ENCODE data around the gene EML2.
A peak's percentile ranks its signal among the peaks of the same experiment; 100 is the strongest.
"Not testable (repeated sequence)": the region's sequence is repeated elsewhere in the genome, so short reads cannot be mapped to it uniquely, and the experiment has no call there.

EML2 gene

DNA sequence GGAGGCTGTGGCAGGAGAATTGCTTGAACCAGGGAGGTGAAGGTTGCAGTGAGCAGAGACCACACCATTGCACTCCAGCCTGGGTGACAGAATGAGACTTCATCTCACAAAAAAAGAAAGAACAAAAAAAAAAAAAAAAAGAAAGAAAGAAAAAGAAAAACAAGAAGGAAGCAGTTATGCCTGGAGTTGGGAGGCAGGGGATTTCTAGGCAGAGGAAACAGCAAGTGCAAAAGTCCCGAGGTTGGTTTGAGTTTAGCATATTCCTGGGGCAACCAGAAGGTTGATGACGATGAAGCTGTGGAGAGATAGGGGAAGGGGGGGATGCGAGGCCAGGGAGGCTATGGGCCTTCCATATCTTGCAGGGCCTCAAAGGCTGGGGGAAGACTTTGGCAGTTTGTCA lies 11.5 kb upstream of the EML2 start:
- no peak for DNase-seq

- no peak for DNase-seq
Observed at GRCh38 chr19:45646345-45646698, 7.1 kb upstream of the EML2 start.

DNA sequence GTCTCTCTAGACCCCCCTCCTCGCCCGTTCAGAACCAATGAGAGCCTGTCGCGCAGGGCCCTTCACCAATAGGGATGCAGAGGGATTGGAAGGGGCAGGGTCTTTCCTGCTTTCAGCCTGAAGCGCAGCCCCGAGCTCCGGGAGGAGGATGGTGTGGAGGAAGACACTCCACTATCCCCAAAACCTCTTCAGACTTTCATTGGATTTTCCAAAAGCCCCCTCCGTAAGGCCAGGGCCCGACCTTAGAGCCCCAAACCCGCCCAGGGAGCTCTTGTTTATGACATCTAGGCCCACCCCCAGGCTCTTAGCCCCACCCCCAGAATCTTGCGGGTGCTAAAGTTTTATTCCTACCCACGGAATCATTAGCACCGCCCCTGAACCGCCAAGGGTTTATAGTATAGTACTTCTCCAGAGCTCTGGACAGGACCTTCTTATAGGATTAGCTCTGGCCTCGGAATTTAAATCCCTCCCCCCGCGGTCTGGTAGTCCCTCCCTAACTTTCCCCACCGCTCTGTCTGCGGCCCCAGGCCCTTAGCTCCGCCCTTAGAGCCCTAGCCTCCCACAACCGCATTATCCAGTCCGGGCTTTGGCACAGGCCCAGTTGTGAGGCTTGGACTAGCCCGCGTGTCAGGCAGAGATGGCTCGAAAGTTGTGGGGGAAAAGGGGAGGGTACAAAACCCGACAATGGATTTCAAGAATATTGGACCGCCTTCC lies 6.6 kb upstream of the EML2 start:
- DNase-seq: peak; percentile 91 to 95

DNA sequence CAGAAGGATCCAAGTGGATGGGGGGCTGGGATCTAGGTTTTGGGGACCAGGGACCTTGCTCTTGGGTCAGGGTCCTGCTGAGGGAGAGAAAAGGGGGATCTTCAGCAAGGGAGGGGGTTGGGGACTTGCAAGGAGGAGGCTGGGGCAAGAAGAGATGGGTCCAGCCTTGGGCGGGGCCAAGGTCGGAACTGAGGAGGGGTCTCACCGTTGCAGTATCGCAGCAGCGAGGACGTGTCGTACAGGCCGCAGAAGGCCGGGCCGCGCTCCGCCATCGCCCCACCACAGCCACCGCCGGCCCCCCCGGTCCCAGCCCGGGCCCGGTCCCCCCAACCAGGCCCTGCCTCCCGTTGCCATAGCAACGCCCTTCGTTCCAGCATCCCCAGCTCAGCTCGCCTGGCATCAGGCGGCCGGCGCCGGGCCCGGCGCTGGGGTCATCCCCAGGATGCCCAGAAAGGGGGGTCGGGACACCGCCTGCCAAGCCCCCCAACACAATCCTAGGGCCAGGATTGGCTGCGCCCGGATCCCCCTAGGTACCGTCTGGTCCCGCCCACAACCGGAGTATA lies 6.0 kb upstream of the EML2 start:
- DNase-seq: peak; percentile 97 to 98

DNA sequence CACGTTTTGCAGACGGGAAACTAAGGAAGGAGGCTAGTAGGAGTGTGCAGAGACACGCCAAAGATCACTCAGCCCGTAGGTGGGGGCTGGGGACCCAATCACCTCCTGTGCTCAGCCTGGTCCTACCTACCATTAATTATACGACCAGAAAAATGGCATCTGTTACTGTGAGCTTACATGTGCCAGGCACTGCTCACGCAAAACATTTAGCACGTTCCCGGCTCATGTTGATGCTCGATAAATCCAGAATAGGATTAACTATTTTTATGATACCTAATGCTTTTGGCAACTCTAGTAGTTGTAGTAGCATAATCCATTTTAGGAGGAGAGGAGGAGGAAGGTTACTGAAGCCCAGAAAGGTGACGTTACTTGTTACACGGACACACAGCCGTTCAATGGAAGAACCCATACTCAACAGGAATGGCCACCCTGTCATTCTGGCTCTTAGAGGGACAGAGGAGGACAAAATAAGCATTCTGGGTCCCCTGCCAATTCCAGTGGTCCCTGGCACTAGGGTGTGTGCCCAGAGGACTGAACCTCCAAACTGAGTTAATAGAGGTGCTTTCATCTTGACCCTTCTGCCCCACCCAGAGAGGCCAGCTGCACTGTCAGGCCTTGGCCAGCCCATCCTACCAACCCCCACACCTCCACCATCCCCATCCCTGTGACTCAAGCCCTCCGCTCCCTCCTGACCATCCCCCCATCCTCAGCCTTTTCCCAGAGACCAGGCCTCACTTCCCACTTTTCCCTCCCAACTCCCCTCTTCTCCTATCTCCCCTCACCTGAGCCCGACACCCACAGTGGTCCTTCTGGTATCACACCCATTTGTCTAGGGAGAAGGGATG lies 5.0 kb upstream of the EML2 start:
- DNase-seq: peak in 1 of 2 donors; percentile 28

GRCh38 chr19:45643024-45643926 lies 4.1 kb upstream of the EML2 start:
- peak; percentile 63 to 82 for DNase-seq

DNA sequence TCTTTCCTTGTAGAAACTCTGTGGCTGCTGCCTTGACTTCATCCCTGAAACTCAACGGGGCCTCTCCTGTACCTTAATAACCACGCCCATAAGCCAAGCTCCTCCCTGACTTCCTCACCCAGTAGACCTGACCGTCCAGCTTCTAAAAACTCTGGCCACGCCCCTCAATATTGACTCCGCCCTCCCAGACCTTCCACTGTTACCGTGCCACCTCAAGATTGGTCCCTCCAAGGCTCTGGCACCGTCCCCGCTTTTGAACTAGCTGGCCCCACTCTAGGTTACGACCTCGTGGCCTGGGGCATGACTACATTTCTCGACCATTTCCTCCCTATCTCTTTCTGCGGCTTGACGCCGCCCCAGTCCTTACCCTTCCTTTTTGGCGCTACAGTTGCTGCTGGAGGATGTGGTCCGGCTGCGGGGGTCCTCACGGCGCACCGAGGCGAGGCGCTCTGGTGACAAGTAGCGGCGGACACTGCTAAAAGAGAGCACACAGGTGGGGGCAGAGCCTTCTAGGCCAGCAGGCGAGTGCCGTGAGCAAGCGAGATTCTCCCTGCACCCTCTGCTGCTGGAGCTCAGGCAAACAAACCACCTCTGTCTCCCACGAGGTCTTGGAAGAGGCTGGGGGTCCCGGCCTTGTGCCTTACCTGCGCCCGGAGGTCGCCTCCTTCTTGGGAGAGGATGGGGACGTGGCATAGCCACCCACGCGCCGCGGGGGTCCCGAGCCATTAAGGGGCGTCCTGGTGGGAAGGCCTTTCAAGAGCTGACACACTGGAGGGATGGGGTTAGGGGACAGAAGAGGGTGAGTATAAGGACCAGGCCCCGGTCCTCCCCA lies 2.3 kb upstream of the EML2 start:
- peak in 1 of 2 donors; percentile 11 for DNase-seq

GRCh38 chr19:45640849-45641273 lies 1.7 kb upstream of the EML2 start:
- DNase-seq: no peak

GRCh38 chr19:45637890-45638667 lies 1.1 kb downstream of the EML2 start:
- DNase-seq: no peak

DNA sequence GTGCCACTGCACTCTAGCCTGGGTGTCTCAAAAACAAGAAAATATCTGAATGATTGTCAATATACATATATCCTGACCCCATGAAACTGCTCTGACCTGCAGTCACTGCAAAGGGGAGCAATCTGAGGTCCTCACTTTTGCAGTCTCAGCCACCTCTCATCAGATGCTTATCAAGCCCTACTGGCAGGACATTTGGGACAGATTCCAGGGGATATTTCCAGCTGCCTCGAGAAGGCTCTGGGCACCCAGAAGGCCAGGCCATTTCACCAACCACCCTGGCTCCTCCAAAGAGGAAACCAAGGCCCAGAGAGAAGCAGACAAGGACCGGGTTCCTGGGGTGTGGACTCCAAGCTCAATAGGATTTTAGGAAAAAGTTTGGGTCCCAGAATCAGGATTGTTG lies 2.3 kb downstream of the EML2 start:
- DNase-seq: no peak

- no peak for DNase-seq
Observed at GRCh38 chr19:45636275-45636674, 2.9 kb downstream of the EML2 start.

DNA sequence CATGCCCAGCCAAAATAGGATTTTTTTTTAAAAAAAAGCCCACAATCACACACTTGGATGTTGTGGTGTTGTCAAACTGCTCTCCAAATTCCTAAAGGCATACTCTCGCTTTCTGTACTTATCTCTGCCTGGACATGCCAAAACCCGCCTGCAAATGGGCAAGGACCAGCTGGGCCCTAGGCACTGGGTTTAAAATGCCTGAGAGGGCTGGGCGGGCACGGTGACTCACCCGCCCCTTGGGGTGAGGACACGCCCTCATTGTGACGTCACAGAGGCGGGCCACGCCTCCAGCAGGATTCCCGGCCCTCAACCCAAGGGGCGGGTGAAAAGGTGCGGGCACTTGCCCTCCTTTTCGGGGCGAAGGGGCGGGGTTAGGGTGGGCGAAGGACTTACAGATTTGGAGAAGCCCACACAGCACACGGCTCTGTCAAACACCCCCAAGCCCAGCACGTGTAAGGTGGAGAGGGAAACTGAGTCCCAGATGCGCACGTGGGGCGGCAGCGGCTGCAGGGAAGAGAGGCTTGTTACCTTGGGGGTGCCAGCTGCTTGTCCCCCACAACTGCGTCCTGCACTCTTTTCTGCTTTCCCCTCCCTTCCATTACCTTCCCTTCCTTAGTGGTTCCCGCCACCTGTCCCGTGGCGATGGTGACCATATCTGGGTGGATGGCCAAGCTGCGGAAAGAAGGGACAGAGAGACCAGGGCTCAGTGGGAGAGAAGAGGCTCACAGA lies 6.6 kb downstream of the EML2 start:
- DNase-seq: peak in 1 of 2 donors; percentile 14

DNA sequence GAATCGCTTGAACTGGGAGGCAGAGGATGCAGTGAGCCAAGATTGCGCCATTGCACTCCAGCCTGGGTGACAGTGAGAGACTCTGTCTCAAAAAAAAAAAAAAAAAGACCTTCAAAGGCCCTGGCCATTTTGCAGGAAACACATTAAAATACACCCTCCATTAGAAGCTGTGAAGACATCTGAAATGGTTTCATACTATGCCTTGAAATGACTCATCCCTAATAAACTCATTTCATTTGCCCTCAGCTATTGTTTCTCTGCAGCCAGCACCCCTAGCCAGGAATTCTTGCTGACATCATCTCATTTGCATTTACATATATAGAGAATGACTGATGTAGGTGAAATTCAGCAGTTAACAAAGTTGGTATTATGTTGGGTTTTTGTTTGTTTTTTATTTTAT lies 8.7 kb downstream of the EML2 start:
- no peak for DNase-seq

- DNase-seq: no peak
Observed at GRCh38 chr19:45629704-45630103, 9.5 kb downstream of the EML2 start.

DNA sequence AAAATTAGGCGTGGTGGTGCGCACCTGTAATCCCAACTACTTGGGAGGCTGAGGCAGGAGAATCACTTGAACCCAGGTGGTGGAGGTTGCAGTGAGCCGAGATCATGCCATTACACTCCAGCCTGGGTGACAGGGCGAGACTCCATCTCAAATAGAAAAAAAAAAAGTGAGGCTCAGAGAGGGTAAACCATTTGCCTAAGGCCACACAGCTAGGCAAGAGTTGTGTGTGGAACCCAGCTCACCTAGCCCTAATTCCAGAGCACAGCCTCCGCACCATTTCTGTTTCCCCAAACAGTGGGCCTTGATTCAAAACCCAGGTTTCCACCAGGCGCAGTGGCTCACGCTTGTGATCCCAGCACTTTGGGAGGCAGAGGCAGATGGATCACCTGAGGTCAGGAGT lies 11.0 kb downstream of the EML2 start:
- not testable (repeated sequence) for DNase-seq

DNA sequence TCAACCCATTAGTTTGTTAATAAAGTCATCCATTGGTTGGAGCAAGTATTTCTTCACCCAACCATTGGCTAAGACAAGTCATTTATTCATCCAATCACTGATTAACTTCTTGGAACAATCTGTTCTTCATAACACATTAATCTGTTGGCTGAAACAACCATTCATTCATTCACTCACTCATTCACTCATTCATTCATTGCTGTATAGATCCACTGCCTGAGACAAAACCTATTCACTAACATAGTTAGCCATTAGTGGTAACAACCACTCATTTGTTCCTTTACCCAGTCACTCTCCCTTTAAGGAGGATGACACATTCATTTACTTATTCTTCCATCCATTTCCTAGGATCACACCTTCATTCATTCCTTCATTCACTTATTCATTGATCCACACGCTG lies 15.2 kb downstream of the EML2 start:
- no peak for DNase-seq

DNA sequence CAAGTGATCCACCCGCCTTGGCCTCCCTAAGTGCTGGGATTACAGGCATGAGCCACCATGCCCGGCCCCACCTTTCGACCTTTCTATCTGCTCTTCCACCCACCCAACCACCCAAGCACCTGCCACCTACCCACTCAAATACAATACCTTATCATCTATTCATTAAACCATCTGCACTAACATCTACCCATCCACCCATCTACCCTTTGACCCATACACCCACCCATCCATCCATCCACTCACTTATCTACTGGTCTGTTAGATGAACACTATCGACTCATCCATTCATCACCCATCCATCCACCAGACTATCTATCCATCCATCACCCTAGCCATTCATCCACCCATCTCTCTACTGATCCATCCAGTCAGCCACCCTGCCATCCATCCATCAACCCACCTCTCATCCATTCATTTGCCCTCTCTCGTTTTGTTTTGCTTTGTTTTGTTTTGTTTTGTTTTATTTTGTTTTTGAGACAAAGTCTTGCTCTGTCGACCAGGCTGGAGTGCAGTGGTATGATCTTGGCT lies 17.2 kb downstream of the EML2 start:
- DNase-seq: no peak

- DNase-seq: no peak
Observed at GRCh38 chr19:45621389-45621788, 17.8 kb downstream of the EML2 start.

GRCh38 chr19:45616704-45617017 lies 22.5 kb downstream of the EML2 start:
- DNase-seq: no peak

Measured in hippocampal formation (tissue), 2 donors.